Nephron (organoid): ENCODE measurements around the gene LRBA.
"Not testable (repeated sequence)": the region's sequence is repeated elsewhere in the genome, so short reads cannot be mapped to it uniquely, and the experiment has no call there.

Source experiments
- H3K27ac Mint-ChIP-seq, 3 experiments: 2 replicates each; pipeline ENCODE4 v1.8.0; 2020; ENCODE audit warnings: mixed read lengths in 3 of 3, mild to moderate bottlenecking in 2 of 3, moderate library complexity in 1 of 3
- H3K27me3 Mint-ChIP-seq: 2 replicates; pipeline ENCODE4 v1.8.0; 2021; ENCODE audit warnings: low read depth, mild to moderate bottlenecking, moderate library complexity, mixed read lengths
- H3K36me3 Mint-ChIP-seq: 2 replicates; pipeline ENCODE4 v1.8.0; 2020; ENCODE audit warnings: low read depth, mixed read lengths
- H3K4me1 Mint-ChIP-seq: 2 replicates; pipeline ENCODE4 v1.8.0; 2020; ENCODE audit warnings: mixed read lengths
- H3K4me3 Mint-ChIP-seq, 3 experiments: 2 replicates each; pipeline ENCODE4 v1.8.0; 2020; ENCODE audit warnings: mild to moderate bottlenecking in 3 of 3, mixed read lengths in 3 of 3, moderate library complexity in 2 of 3
- H3K9me3 Mint-ChIP-seq: 2 replicates; pipeline ENCODE4 v1.8.0; 2020; ENCODE audit warnings: mixed read lengths
- CTCF ChIP-seq, 3 experiments: fragments of 200-600 bp; sonication (generic); IDR thresholded peaks; one replicate each; pipeline ENCODE4 v1.5.0; 2021; ENCODE audit warnings: antibody characterized with exemption in 3 of 3; ENCODE audit not compliant: unreplicated experiment in 3 of 3

Gene LRBA

GRCh38 chr4:150964754-150965153, 50.3 kb downstream of the LRBA start:
- H3K27me3 Mint-ChIP-seq = no peaks in the 10 kb centered on the region
- no peaks in the 10 kb centered on the region for H3K4me1 Mint-ChIP-seq
- H3K27ac Mint-ChIP-seq = no peak overlapping the region
- peaks cover 10% of the 10 kb centered on the region for H3K36me3 Mint-ChIP-seq
- TF ChIP-seq CTCF (IDR thresholded peaks at IDR 0.05; ENCODE audit: unreplicated experiment in 3 of 3) = no peak
- peaks cover 6% of the 10 kb centered on the region for H3K9me3 Mint-ChIP-seq
- H3K4me3 Mint-ChIP-seq = no peak overlapping the region

GRCh38 chr4:150963602-150964345, 51.3 kb downstream of the LRBA start:
- H3K27me3 Mint-ChIP-seq, H3K4me1 Mint-ChIP-seq, H3K9me3 Mint-ChIP-seq, H3K4me3 Mint-ChIP-seq, H3K27ac Mint-ChIP-seq: not testable (repeated sequence)
- peaks cover 15% of the 10 kb centered on the region for H3K36me3 Mint-ChIP-seq

- TF ChIP-seq CTCF (IDR thresholded peaks at IDR 0.05; ENCODE audit: unreplicated experiment in 3 of 3) = no peak
- Mint-ChIP-seq H3K9me3 (peaks cover 15% of the 10 kb centered on the region), H3K27ac (no peak overlapping the region), H3K4me1 (no peaks in the 10 kb centered on the region), H3K4me3 (no peak overlapping the region), H3K36me3 (peaks cover 29% of the 10 kb centered on the region), H3K27me3 (no peaks in the 10 kb centered on the region)
These were observed 52.8 kb downstream of the LRBA start for GRCh38 chr4:150962245-150962644.

GRCh38 chr4:150961566-150961965, 53.5 kb downstream of the LRBA start:
- Mint-ChIP-seq H3K9me3 (peaks cover 22% of the 10 kb centered on the region), H3K36me3 (peaks cover 36% of the 10 kb centered on the region), H3K4me1 (no peaks in the 10 kb centered on the region), H3K27ac (no peak overlapping the region), H3K27me3 (no peaks in the 10 kb centered on the region), H3K4me3 (no peak overlapping the region)
- no peak for TF ChIP-seq CTCF (IDR thresholded peaks at IDR 0.05; ENCODE audit: unreplicated experiment in 3 of 3)

- no peaks in the 10 kb centered on the region for H3K27me3 Mint-ChIP-seq
- no peak overlapping the region for H3K4me3 Mint-ChIP-seq
- no peak overlapping the region for H3K27ac Mint-ChIP-seq
- H3K9me3 Mint-ChIP-seq = peaks cover 29% of the 10 kb centered on the region
- no peaks in the 10 kb centered on the region for H3K4me1 Mint-ChIP-seq
- H3K36me3 Mint-ChIP-seq = peaks cover 43% of the 10 kb centered on the region
- TF ChIP-seq CTCF (IDR thresholded peaks at IDR 0.05; ENCODE audit: unreplicated experiment in 3 of 3) = no peak
These were observed 54.3 kb downstream of the LRBA start for GRCh38 chr4:150960818-150961217.

- H3K27ac Mint-ChIP-seq = no peak overlapping the region
- peaks cover 48% of the 10 kb centered on the region for H3K36me3 Mint-ChIP-seq
- no peaks in the 10 kb centered on the region for H3K4me1 Mint-ChIP-seq
- no peak overlapping the region for H3K4me3 Mint-ChIP-seq
- TF ChIP-seq CTCF (IDR thresholded peaks at IDR 0.05; ENCODE audit: unreplicated experiment in 3 of 3) = peak in 1 of 3 experiments; percentile 8
- no peaks in the 10 kb centered on the region for H3K27me3 Mint-ChIP-seq
- peaks cover 31% of the 10 kb centered on the region for H3K9me3 Mint-ChIP-seq
These were observed 55.0 kb downstream of the LRBA start for GRCh38 chr4:150960079-150960478.

- H3K27ac Mint-ChIP-seq, H3K4me1 Mint-ChIP-seq, H3K4me3 Mint-ChIP-seq, H3K27me3 Mint-ChIP-seq: not testable (repeated sequence)
- Mint-ChIP-seq H3K9me3 (peaks cover 34% of the 10 kb centered on the region), H3K36me3 (peaks cover 53% of the 10 kb centered on the region)
These were observed 57.1 kb downstream of the LRBA start for GRCh38 chr4:150957981-150958380.

GRCh38 chr4:150957095-150957494, 58.0 kb downstream of the LRBA start:
- H3K36me3 Mint-ChIP-seq = peaks cover 60% of the 10 kb centered on the region
- not testable (repeated sequence) for H3K27ac Mint-ChIP-seq, H3K4me3 Mint-ChIP-seq, H3K27me3 Mint-ChIP-seq, H3K4me1 Mint-ChIP-seq
- peaks cover 38% of the 10 kb centered on the region for H3K9me3 Mint-ChIP-seq

- not testable (repeated sequence) for H3K27ac Mint-ChIP-seq, H3K4me3 Mint-ChIP-seq, H3K4me1 Mint-ChIP-seq, H3K27me3 Mint-ChIP-seq
- Mint-ChIP-seq H3K9me3 (peaks cover 39% of the 10 kb centered on the region), H3K36me3 (peaks cover 49% of the 10 kb centered on the region)
These were observed 61.2 kb downstream of the LRBA start for GRCh38 chr4:150953916-150954315.
